ENCODE measurements around the gene TMC7.
"Not testable (repeated sequence)": the region's sequence is repeated elsewhere in the genome, so short reads cannot be mapped to it uniquely, and the experiment has no call there.

Gene TMC7

GRCh38 chr16:18984435-18985005 is 786 bp downstream of the TMC7 start:
- no peak for DNase-seq

- DNase-seq, result not testable (repeated sequence)
These were observed 1.5 kb downstream of the TMC7 start for GRCh38 chr16:18985256-18985655.

GRCh38 chr16:18991731-18992130 is 8.0 kb downstream of the TMC7 start:
- DNase-seq, result not testable (repeated sequence)

GRCh38 chr16:18993531-18993930 is 9.8 kb downstream of the TMC7 start:
- not testable (repeated sequence) for DNase-seq

DNA sequence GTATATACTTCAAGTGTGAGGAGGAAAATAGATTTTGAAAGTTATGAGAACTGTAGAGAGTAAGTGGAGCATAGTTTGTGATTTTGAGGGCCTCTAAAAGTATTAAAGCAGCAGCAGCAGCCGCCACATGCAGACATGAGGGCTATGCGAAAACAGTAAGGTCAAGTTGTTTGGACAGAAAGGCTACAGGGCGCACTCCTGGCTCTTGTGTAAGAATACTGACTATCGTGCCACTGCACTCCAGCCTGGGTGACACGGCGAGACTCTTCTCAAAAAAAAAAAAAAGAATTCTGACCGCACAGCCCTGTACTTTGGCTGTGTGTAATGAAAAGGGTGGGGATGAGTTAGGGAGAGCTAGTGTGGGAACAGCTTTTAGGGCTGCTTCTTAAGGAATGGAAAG is 10.4 kb downstream of the TMC7 start:
- DNase-seq, result not testable (repeated sequence)

GRCh38 chr16:18995406-18995805 is 11.7 kb downstream of the TMC7 start:
- not testable (repeated sequence) for DNase-seq

- DNase-seq, result not testable (repeated sequence)
These were observed 12.8 kb downstream of the TMC7 start for GRCh38 chr16:18996536-18996935.

DNA sequence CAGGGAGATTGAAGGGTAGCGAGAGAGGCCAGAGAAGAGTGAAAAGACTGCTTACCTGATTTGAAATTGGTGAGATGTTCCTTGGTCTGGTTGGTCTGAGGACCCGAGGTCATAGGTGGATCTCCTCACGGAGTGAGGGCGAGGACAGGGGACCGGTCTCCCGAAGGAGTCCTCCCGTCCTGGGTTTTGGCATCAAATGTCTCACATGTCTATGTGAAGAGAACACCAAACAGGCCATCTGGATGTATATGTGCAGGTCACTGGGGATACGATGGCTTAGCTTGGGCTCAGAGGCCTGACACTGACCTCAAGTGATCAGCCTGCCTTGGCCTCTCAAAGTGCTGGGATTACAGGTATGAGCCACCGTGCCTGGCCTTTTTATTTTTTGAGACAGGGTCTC is 13.3 kb downstream of the TMC7 start:
- DNase-seq, result not testable (repeated sequence)

GRCh38 chr16:18999045-18999393 is 15.3 kb downstream of the TMC7 start:
- no peak for DNase-seq

DNA sequence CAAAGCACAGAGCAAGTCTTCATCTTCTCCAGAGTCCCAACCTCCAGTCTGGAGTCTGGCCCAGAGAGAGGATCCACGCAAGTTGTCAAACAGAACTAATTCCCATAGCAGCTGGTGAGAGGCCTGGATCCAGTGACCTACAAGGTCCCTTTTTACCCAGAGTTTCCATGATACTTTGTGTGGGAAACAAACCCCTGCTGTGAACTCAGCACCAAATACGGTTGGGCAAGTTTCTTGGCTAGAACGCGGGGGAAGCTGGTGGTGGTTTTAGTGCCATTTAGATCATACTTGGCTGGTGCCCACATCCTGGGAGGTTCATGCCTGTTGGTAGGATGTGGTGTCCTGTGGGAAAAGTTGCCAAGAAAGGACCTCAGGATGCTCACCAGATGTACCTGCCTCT is 18.1 kb downstream of the TMC7 start:
- DNase-seq, result no peak

DNA sequence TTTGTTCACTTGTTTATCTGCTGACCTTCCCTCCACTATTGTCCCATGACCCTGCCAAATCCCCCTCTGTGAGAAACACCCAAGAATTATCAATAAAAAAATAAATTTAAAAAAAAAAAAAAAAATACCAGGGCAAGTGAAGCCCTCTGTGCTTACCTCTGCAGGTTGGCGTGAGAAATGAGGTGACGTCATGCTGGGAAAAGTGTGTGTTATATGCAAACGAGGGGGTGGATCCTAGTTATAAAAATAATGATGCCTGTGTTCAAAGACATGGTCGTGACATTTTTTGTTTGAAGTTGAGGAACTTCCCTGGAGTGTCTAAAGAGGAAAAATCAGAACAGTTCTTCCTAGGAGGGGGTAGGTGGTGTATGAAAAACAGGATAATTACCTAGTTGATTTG is 20.2 kb downstream of the TMC7 start:
- DNase-seq, result no peak

DNA sequence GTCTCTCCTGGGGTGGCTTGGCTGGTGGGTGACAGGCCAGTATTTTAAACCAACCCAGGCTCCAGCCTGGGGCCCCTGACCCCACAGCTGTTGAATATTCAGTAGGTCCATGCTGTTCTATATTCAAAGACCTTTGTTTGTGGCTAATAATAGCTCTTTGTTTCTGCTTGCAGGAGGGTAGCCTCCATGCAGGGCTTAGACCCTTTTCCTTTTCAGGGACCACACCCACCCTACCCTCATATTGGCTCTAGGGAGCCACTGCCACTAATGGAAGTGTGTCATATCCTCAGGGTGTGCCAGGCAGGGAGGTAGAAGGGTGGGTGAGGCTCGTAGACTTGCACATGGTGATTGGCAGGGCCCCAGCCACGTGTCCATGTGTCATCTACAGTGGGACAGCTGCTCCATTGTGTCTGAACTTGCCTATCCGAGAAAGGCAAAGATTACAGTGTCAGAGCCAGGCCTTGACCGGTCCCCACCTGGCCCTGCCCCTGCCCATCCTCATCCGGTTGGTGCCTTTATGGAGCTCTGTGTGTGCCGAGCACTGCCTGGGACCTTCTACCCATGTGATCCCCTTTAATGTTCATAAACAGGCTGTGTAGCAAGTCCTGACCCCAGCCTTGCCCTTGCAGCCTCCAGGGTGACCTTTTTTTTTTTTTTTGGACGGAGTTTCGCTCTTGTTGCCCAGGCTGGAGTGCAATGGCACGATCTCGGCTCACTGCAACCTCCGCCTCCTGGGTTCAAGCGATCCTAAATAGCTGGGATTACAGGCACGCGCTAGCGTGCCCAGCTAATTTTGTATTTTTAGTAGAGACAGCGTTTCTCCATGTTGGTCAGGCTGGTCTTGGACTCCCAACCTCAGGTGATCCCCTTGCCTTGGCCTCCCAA is 22.1 kb downstream of the TMC7 start:
- no peak for DNase-seq

GRCh38 chr16:19006446-19007315 is 22.9 kb downstream of the TMC7 start:
- DNase-seq, result no peak

DNA sequence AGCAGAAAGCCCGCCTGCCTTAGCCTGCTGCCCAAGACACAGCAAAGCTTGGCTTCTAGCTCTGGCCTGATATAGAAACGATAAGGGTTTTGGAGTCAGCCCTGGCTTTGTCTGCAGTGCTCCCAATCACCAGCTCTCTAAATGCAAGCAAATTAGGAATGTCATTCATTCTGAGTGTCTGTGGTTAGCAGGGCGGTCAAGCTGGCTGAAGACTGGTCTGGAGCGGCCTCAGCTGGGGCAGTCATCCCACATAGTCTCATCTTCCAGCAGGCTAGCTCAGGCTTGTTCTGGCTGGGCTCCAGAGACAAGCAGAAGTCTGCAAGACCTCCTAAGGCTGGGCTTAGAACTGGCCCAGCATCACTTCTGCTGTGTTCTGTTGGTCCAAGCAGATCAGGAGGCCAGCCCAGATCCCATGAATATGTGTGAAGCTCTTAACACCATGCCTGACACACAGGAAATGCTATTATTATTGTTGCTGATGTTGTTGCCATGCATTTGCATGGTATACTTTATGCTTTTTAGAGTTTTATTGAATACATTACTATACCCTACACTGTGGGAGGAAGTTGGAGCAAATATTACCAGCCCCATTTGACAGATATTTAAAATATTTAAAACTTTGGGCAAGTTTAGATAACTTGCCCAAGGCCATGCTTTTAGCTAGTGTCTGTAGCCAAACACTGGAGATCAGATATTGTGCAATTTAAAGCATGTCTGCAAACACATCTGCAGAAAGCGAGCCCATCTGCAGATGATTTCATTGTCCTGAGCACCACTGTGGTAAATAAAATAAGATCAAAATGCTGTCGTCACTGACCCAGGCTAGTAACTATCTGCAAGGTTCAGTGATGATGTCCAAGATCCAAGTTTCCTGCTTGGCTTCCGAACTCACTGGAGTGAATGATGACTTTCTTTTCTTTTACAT is 24.8 kb downstream of the TMC7 start:
- no peak for DNase-seq

DNA sequence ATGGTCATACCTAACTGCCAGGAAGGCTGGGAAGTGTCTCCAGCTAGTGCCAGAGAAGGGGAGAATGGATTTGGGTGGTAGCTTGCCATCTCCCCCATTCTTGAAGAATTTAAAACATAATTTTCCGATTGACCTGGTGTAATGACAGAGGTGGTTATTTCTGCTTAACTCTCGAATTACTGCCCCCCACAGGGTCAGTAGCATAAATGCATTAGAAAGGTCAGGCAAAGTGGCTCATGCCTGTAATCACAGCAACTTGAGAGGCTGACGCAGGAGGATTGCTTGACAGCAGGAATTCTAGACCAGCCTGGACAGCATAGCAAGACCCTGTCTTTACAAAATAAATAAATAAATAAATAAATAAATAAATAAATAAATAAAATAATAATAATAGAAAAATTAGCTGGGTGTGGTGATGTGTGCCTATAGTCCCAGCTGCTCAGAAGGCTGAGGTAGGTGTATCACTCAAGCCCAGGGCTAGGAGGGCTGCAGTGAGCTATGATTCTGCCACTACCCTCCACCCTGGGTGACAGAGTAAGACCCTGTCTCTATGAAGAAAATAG is 27.5 kb downstream of the TMC7 start:
- DNase-seq, result no peak

GRCh38 chr16:19014461-19014860 is 30.7 kb downstream of the TMC7 start:
- no peak for DNase-seq

GRCh38 chr16:19017179-19017578 is 33.4 kb downstream of the TMC7 start:
- DNase-seq, result no peak

- no peak for DNase-seq
These were observed 37.0 kb downstream of the TMC7 start for GRCh38 chr16:19020689-19021088.

- no peak for DNase-seq
These were observed 38.0 kb downstream of the TMC7 start for GRCh38 chr16:19021747-19022146.

GRCh38 chr16:19027416-19027815 is 43.7 kb downstream of the TMC7 start:
- DNase-seq, result no peak

DNA sequence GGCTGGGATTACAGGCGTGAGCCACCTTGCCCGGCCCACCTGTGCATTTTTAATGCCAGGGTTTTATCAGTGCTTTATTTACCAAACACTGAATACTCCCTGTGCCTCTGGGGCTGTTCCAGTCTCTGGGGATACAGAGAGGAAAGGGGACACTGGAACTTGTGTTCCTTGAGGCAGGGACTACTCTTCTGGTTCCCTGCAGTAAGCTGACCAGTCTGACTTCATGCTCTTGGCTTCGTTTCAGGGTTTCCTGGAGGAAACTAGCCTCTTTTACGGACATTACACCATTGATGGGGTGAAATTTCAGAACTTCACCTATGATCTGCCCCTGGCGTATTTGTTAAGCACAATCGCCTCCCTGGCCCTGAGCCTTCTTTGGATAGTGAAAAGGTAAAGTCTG is 46.2 kb downstream of the TMC7 start:
- no peak for DNase-seq

GRCh38 chr16:19031738-19032137 is 48.0 kb downstream of the TMC7 start:
- DNase-seq, result no peak
